HCT116 (cell line): ENCODE measurements around the gene RCC2. TPM values are rescaled to one million over a fixed set of nuclear protein-coding genes. Genes with fewer than 3 reads are reported as not detected.

Experiments
- ATAC-seq: fragments of 200-7000 bp; cut with Tn5 transposase; 2 replicates; pipeline ENCODE4 v1.9.1; 2020; ENCODE audit warnings: mild to moderate bottlenecking, moderate library complexity
- BruUV-seq: library from RNA; stranded (reverse); fragments of 400-500 nt; replicated peaks from 2 replicates; lab custom pipeline; 2021; lab: Mats Ljungman, UMichigan
- CTCF ChIA-PET: fragments of 300-600 bp; sonication (Branson Sonifier 250); formaldehyde crosslinking; loops from one replicate; lab custom pipeline; 2021; ENCODE audit warnings: antibody characterized with exemption; lab: Charles Lee
- POLR2A ChIA-PET: fragments of 300-600, 350-600 bp; sonication (Branson Sonifier 250); formaldehyde crosslinking; loops from one replicate; lab custom pipeline; 2021; ENCODE audit warnings: antibody characterized with exemption; lab: Charles Lee
- RAD21 ChIA-PET, 2 experiments: fragments of 300-600 bp; sonication (Branson Sonifier 250); formaldehyde crosslinking; loops; one replicate each; lab custom pipeline; 2023; ENCODE audit warnings: low total read pairs in 2 of 2; ENCODE audit not compliant: uncharacterized antibody in 2 of 2, unreplicated experiment in 2 of 2, low non-redundant PET in 1 of 2; lab: Charles Lee
- DNase-seq: peaks from one replicate; pipeline ENCODE4 v3.0.0-alpha.2; 2010; ENCODE audit warnings: low read depth, low spot score
- H2AFZ ChIP-seq: fragments of 200-600 bp; shearing (Covaris generic), sonication (generic); 2 replicates; pipeline ENCODE4 v1.6.1; 2017; ENCODE audit warnings: low read depth, mixed run types, mixed read lengths, antibody characterized with exemption, low read length; ENCODE audit not compliant: poor library complexity, severe bottlenecking
- H3K27ac ChIP-seq: 2 replicates; pipeline ENCODE4 v1.5.1; 2012; ENCODE audit warnings: low read depth, low read length
- H3K27me3 ChIP-seq: fragments of 200-600 bp; sonication (generic); 2 replicates; pipeline ENCODE4 v1.6.1; 2016; ENCODE audit warnings: mixed run types, low read length, mixed read lengths; ENCODE audit not compliant: insufficient read depth
- H3K36me3 ChIP-seq, 2 experiments: fragments of 200-500 bp in 1 of 2; fragments of 200-600 bp in 1 of 2; sonication (Bioruptor generic) in 1 of 2; sonication (generic) in 1 of 2; 2 replicates each; pipeline versions ENCODE4 v1.5.1 to v1.6.1; 2014 to 2016; ENCODE audit warnings: low read length in 2 of 2, inconsistent platforms in 1 of 2, mixed read lengths in 1 of 2, mixed run types in 1 of 2; ENCODE audit not compliant: insufficient read depth in 2 of 2, control insufficient read depth in 1 of 2
- H3K4me1 ChIP-seq, 2 experiments: fragments of 200-600 bp in 1 of 2; sonication (generic) in 1 of 2; 2 replicates each; pipeline versions ENCODE4 v1.5.1 to v1.6.1; 2012 to 2017; ENCODE audit warnings: low read length in 2 of 2, inconsistent platforms in 1 of 2, mild to moderate bottlenecking in 1 of 2, mixed read lengths in 1 of 2, mixed run types in 1 of 2, moderate library complexity in 1 of 2; ENCODE audit not compliant: insufficient read depth in 2 of 2, control insufficient read depth in 1 of 2
- H3K4me2 ChIP-seq: fragments of 200-600 bp; sonication (generic); 2 replicates; pipeline ENCODE4 v1.6.1; 2017; ENCODE audit warnings: mixed run types, low read length, mixed read lengths
- H3K4me3 ChIP-seq, 2 experiments: fragments of 200-600 bp in 1 of 2; sonication (generic) in 1 of 2; replicated peaks in 1 of 2; 2 replicates each; pipeline ENCODE4 v1.5.1; 2011 to 2016; ENCODE audit warnings: low read length in 2 of 2, control low read depth in 1 of 2, low read depth in 1 of 2, mild to moderate bottlenecking in 1 of 2, mixed read lengths in 1 of 2, mixed run types in 1 of 2
- H3K79me2 ChIP-seq: fragments of 200-600 bp; sonication (generic); 2 replicates; pipeline ENCODE4 v1.6.1; 2017; ENCODE audit warnings: mild to moderate bottlenecking, mixed run types, low read length, moderate library complexity, mixed read lengths; ENCODE audit not compliant: insufficient read depth
- H3K9ac ChIP-seq: fragments of 200-600 bp; sonication (generic); 2 replicates; pipeline ENCODE4 v1.6.1; 2016; ENCODE audit warnings: low read length, mixed read lengths
- H3K9me2 ChIP-seq: fragments of 200-600 bp; sonication (generic), shearing (Covaris generic); 2 replicates; pipeline ENCODE4 v1.6.1; 2017; ENCODE audit warnings: mixed run types, mild to moderate bottlenecking, moderate library complexity; ENCODE audit not compliant: insufficient read depth
- H3K9me3 ChIP-seq, 2 experiments: fragments of 200-500 bp in 1 of 2; fragments of 200-600 bp in 1 of 2; sonication (Bioruptor generic) in 1 of 2; sonication (generic) in 1 of 2; 2 replicates each; pipeline ENCODE4 v1.6.1; 2014 to 2017; ENCODE audit warnings: low read length in 2 of 2, mixed read lengths in 2 of 2, inconsistent platforms in 1 of 2, low read depth in 1 of 2, mild to moderate bottlenecking in 1 of 2, mixed run types in 1 of 2, moderate library complexity in 1 of 2; ENCODE audit not compliant: control insufficient read depth in 1 of 2, insufficient read depth in 1 of 2
- H4K20me1 ChIP-seq: fragments of 200-600 bp; sonication (generic), shearing (Covaris generic); 2 replicates; pipeline ENCODE4 v1.6.1; 2017; ENCODE audit warnings: mixed run types, mild to moderate bottlenecking, moderate library complexity; ENCODE audit not compliant: insufficient read depth
- ATF3 ChIP-seq: IDR thresholded peaks from 2 replicates; pipeline ENCODE4 v1.6.1; 2012
- CBX3 ChIP-seq: IDR thresholded peaks from 2 replicates; pipeline ENCODE4 v1.6.1; 2012; ENCODE audit warnings: low read depth
- EZH2phosphoT487 ChIP-seq: fragments of 200-600 bp; IDR thresholded peaks from 2 replicates; pipeline ENCODE4 v1.6.1; 2018; ENCODE audit warnings: antibody characterized with exemption, borderline replicate concordance
- FOSL1 ChIP-seq: IDR thresholded peaks from 2 replicates; pipeline ENCODE4 v1.6.1; 2012; ENCODE audit warnings: low read depth
- JUND ChIP-seq: IDR thresholded peaks from 2 replicates; pipeline ENCODE4 v1.6.1; 2012
- MAX ChIP-seq: IDR thresholded peaks from 2 replicates; pipeline ENCODE4 v1.6.1; 2012
- POLR2A ChIP-seq: IDR thresholded peaks from 2 replicates; pipeline ENCODE4 v1.7.0; 2011; ENCODE audit warnings: borderline replicate concordance; ENCODE audit not compliant: insufficient read depth, insufficient read length; ENCODE audit errors: extremely low read depth
- RAD21 ChIP-seq: IDR thresholded peaks from 2 replicates; pipeline ENCODE4 v1.6.1; 2012; ENCODE audit warnings: low read depth, mild to moderate bottlenecking
- REST ChIP-seq: IDR thresholded peaks from 2 replicates; pipeline ENCODE4 v1.6.1; 2012; ENCODE audit warnings: low read depth
- SIN3A ChIP-seq: IDR thresholded peaks from 2 replicates; pipeline ENCODE4 v1.6.1; 2012; ENCODE audit warnings: low read depth
- TCF7L2 ChIP-seq: IDR thresholded peaks from 2 replicates; pipeline ENCODE4 v1.7.0; 2011; ENCODE audit warnings: borderline replicate concordance, inconsistent platforms; ENCODE audit not compliant: insufficient read depth, insufficient read length; ENCODE audit errors: extremely low read depth
- YY1 ChIP-seq: IDR thresholded peaks from 2 replicates; pipeline ENCODE4 v1.6.1; 2011; ENCODE audit warnings: low read length, low read depth, moderate library complexity, mild to moderate bottlenecking; ENCODE audit not compliant: insufficient replicate concordance; ENCODE audit errors: extremely low read depth
- ZNF274 ChIP-seq: fragments of 200-500 bp; sonication (Bioruptor generic); IDR thresholded peaks from 2 replicates; pipeline ENCODE4 v1.6.1; 2014; ENCODE audit warnings: mild to moderate bottlenecking, low read depth, low read length, inconsistent platforms
- intact Hi-C: fragments of 100-400 bp; cut with micrococcal nuclease; formaldehyde crosslinking; loops from 2 replicates; pipeline ENCODE4 v1.10.0; 2022
- total RNA-seq: library from RNA; stranded (reverse); gene quantifications from one replicate; pipeline ENCODE4 v1.2.1, GENCODE V29; 2021; ENCODE audit not compliant: unreplicated experiment

RCC2 gene
- total RNA-seq, 1 experiment from 2014 or later: 178 TPM

GRCh38 chr1:17404820-17405219 lies 34.7 kb downstream of the RCC2 start:
- Histone ChIP-seq H3K4me2 (no peak overlapping the region), H4K20me1 (no peaks in the 10 kb centered on the region), H3K9ac (no peak overlapping the region), H3K4me1 (no peaks in the 10 kb centered on the region), H3K27me3 (no peaks in the 10 kb centered on the region), H3K36me3 (peaks cover 13 to 16% of the 10 kb centered on the region in 2 experiments; a peak in 3 of 4 replicates), H3K9me3 (no peaks in the 10 kb centered on the region), H3K9me2 (no peaks in the 10 kb centered on the region), H3K79me2 (no peaks in the 10 kb centered on the region), H3K27ac (no peak overlapping the region), H2AFZ (no peak overlapping the region), H3K4me3 (no peak overlapping the region)
- CTCF ChIA-PET: interaction anchor here (1.4 to 2.7 kb wide), 2 partner anchors 342 to 345 kb away, joined by 3 to 8 read pairs; no protein-coding TSS in a partner anchor
- DNase-seq: no peak
- intact Hi-C loops: no loop called here
- no TSS peak for BruUV-seq
- RAD21 ChIA-PET: no interaction called here
- POLR2A ChIA-PET: no interaction called here
- no peak for TF ChIP-seq YY1
- no peak for TF ChIP-seq FOSL1
- no peak for TF ChIP-seq JUND
- TF ChIP-seq SIN3A: no peak
- TF ChIP-seq TCF7L2: no peak
- TF ChIP-seq CBX3: no peak
- TF ChIP-seq MAX: no peak
- ATAC-seq: no peak

GRCh38 chr1:17404034-17404684 lies 35.3 kb downstream of the RCC2 start:
- H3K27me3 ChIP-seq: no peaks in the 10 kb centered on the region
- no peak overlapping the region for H3K4me3 ChIP-seq
- DNase-seq (no peak), ATAC-seq (no peak)
- ChIA-PET CTCF (interaction anchor here (0.8 to 2.7 kb wide), 3 partner anchors 165 to 344 kb away, joined by 3 to 8 read pairs (median 3); no protein-coding TSS in a partner anchor), RAD21 (no interaction called here), POLR2A (no interaction called here)
- H4K20me1 ChIP-seq: no peaks in the 10 kb centered on the region
- H3K9me2 ChIP-seq: no peaks in the 10 kb centered on the region
- peaks cover 8 to 9% of the 10 kb centered on the region in 2 experiments; a peak in 3 of 4 replicates for H3K36me3 ChIP-seq
- intact Hi-C loops: no loop called here
- H3K27ac ChIP-seq: no peak overlapping the region
- no peaks in the 10 kb centered on the region for H3K79me2 ChIP-seq
- H3K4me1 ChIP-seq: no peaks in the 10 kb centered on the region
- H2AFZ ChIP-seq: no peak overlapping the region
- no peak overlapping the region for H3K4me2 ChIP-seq
- H3K9me3 ChIP-seq: no peaks in the 10 kb centered on the region
- H3K9ac ChIP-seq: no peak overlapping the region
- BruUV-seq: no TSS peak
- no peak for TF ChIP-seq POLR2A
- no peak for TF ChIP-seq RAD21
- TF ChIP-seq REST: no peak
- no peak for TF ChIP-seq TCF7L2
- no peak for TF ChIP-seq ZNF274
- no peak for TF ChIP-seq MAX
- no peak for TF ChIP-seq SIN3A
- no peak for TF ChIP-seq EZH2phosphoT487
- no peak for TF ChIP-seq ATF3
